Ureter (tissue), 1 donor: ENCODE results near the gene SMG7. TPM values are rescaled to one million over a fixed set of nuclear protein-coding genes. Genes with fewer than 3 reads are reported as not detected.

Source experiments
- DNase-seq: peaks from one replicate; pipeline ENCODE4 v3.0.0-alpha.2; 2020; ENCODE audit warnings: low spot score
- total RNA-seq: library from RNA; stranded (reverse); gene quantifications from one replicate; pipeline ENCODE4 v1.2.4, GENCODE V29; 2023
- donor health status: DM: yes; HTN: yes; CAD: no.

Gene SMG7
- total RNA-seq, 1 donor from 2014 or later, result 83.7 TPM

DNA sequence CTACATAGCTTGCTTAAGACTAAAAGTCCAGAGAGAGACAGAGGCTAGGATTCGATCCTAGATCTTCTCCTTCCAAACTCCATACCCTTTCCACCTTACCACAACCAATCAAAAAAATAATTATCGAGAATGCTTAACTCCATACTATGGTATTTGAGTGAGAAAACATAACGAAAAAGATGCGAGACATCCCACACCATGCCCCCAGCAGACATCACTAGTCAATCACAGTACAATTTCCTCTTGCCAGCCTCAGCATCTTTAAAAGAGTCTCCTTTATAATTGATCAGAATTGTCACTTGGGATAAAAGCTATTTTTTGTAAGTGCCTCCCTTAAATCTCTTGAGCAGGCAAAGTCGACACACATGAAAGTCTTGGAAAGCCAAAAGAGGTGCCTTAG lies 117.1 kb downstream of the SMG7 start:
- no peak for DNase-seq

DNA sequence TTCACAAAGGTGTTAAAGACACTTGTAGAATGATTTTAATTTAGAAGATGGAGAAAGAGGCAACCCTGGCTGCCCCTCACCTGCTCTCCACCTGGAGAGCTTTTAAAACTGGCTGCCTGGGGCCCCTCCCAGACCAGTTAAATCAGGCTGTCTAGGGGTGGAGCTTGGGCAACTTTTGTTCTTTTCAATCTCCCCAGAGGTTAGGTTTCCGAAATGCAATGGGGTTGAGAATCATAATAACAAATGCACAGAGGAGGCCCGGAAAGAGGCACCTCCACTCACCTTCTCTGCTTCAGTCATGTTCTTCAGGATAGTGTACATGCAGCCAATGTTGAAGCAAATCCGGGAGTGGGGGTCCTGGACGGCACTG lies 117.6 kb downstream of the SMG7 start:
- no peak for DNase-seq

DNA sequence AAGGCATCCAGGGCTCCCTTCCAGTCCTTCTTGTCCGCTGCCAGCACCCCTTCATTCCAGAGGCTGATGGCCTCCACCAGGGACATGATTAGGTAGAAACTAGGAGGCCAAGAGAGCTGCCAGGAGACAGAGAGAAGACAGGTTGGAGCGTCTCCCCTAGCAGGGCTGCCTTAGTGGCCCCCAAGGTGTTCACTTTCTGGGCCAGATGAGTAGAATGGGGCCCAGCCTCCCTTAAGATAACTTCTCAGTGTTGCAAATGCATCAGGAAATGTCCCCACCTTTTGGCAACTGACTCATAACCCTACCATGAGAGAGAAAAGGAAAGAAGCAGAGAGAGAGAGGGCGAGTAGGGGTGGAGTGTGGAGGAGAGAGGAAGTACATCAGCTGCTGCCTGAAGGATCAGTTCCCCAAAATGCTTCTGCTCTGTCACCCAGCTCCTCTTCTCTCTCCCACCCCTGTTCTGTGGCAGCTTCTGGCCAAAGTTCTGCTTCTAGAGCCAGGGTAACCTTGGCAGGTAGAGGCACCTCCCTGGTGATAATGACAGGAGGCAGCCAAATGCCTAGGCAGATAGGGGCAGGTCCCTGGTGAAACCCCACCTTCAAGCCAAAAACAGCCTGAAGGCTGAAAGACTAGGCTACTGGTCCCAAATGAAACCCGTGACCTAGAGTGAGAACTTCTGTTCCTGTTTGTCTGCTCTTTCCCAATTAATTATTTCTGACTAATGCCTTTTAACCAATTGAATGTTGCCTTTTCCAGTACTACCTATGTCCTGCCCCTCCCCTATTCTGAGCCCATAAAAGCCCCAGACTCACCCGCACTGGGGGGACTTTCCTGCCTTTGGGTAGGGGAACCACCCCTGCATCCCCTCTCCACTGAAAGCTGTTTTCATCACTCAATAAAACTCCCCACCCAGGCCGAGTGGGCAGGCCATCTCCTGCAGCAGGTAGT lies 118.2 kb downstream of the SMG7 start, which contains the start of gene NCF2:
Gene NCF2 (minus strand): TSS at position 216 of the 948 bp plus-strand sequence. CDS start 130 bp downstream, at position 86.
- DNase-seq, result no peak

DNA sequence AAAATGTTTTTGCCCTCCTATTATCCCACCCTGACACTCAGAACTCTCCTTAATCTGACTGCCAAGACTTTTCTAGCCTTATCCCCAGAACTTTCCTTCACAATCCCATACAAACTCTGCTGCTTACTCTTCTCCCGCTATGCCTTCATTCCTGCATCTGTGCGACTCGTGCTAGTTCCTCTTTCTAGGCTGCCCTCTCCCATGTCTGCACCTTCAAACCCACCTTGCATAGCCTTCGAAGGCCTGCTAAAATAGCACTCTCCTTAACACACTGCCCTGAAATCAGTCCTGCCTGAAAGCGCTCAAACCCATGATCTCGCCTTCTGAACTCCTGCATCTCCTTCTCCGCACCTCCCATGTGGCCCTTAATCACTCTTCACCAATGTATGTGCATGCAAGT lies 120.4 kb downstream of the SMG7 start:
- no peak for DNase-seq

DNA sequence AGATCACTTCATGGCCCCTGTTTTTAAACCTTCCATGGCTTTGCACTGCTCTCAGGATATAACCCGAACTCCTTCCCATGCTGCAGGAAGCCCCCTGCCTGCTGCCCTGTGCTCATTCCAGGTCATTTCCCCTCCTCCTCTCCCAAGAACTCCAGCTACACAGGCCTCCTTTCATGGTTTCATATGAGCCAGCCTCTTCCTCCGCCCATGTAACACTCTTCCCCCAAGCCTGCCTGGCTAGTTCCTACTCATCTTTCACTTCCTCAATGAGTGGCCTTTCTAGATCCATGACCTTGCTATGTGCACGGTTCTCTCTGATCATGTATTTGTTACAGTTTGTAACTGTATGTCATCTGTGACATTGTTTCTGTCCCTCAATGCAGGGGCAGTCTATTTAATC lies 121.1 kb downstream of the SMG7 start:
- DNase-seq, result no peak

DNA sequence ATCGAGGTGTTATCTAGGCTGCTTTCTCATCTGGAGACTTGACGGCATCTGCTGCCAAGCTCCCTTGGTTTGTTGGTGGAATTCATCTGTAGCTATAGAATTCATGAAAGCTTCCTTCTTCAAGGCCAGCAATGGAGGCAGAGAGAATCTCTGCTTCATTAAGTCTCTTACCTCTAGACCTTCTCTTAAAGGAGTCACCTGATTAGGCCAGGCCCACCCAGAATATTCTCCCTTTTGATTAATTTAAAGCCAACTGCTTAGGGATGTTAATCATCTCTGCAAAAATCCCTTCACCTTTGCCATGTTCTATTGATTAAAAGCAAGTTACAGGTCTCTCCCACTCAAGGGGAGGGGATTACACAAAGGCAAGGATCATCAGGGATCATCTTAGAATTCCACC lies 123.2 kb downstream of the SMG7 start:
- no peak for DNase-seq

DNA sequence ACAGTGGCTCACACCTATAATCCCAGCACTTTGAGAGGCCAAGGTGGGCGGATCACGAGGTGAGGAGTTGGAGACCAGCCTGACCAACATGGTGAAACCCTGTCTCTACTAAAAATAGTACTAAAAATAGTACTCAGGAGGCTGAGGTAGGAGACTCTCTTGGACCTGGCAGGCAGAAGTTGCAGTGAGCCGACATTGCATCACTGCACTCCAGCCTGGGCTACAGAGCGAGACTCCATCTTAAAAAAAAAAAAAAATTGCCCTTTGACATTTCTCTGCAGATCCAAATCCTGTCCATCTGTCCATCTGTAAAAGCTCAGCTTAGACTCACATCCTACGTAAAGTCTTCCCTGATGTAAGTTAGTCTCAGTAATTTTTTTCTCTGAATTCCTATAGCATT lies 124.2 kb downstream of the SMG7 start:
- DNase-seq, result no peak

DNA sequence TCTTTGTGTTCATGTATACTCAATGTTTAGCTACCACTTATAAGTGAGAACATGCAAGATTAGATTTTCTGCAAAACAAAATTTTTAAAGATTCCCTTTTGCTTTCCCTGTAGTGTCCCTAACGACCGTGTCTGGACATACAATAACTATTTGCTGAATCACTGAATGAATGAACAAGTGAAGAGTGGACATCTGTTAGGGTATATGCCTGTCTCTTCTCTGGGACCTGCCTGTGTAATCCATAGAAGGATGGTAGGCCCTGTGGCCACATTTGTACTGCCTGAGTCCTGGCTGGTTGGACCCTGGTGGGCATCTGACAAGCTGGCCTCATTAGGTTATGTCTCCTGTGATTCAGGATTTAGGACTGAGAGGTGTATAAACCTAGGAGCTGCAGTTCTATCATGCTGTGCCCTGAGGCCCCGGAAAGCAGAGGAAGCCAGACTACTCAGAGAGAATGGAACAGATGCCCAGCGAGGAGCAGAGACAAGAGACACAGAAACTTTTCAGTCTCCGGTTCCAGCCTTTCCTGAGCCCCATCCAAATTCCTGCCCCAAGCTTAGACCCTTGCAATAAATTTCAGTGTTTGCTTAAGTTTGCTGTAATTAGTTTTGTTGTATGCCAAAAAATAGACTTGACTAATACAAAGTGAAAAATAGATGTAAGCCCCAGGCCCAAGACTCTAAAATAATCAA lies 125.5 kb downstream of the SMG7 start:
- no peak for DNase-seq

DNA sequence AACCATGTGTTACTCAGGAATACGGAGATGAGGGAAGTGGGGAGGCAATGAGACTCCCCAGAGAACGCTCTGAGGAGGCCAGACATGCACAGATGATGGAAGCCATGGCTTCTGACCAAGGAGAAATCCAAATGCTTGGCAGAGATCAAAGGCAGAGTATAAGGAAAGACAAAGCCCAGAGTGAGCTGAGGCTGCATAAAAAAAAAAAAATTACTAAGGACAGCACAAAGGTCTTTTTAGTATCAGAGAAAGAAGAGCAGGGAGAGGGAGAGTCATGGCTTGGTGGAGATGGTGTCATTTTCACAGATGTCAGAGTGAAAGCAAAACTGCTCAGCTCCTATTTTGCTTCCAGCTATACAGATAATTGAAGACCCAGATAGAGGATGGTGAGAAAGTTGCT lies 126.1 kb downstream of the SMG7 start:
- no peak for DNase-seq

DNA sequence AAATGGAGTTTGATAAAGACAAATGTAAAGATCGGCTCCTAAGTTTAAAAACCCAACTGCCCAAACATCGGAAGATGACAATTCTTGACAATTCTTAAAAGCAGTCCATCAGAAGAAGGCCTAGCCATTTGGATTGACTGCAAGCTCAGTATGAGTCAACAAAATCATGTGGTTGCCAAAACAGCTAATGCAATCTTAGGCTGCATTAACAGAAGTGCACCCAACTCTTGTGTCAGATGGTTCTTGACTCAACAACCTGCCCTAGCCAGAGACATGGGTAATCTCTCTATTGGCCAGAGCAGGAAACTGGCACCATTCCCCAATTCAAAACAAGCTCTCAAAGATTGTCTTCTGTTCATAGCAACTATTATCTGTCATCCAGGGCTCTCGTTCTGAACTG lies 127.8 kb downstream of the SMG7 start:
- no peak for DNase-seq

DNA sequence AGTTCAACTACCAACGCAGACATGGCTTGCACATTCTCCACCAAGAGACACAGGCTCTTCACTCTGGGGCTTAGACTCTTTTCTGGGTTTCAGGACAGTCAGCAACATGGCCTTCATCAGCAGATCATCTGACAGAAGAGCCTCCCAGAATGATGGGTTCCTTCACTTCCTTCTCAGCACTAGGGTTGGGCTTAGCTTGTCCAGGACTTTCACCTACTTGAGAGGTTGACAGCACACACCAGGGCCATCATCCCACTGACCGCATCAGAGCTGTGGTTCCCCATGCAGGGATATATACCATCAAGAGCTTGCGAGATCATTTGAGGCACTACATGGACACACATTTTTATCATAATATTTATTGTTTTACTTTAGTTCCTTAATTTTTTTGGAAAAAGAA lies 128.3 kb downstream of the SMG7 start:
- DNase-seq, result no peak

DNA sequence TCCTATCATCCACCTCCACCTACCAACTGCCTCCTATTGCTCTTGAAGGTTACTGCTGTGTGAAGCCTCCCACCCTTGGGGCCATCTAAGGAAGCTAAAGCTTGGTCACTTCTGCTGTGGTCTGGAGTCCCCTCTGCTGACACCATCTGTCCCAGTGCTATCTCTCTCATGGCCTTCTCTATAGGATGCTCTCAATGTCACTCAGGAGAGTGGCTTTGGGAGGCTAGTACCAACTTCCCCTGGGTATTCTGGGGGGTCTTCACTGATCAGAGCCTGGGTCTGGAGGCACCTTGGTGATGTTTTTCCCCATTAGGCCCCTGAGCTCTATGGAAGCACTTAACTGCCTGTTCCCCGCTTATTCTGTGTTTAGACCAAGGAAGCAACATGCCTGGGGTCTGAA lies 130.2 kb downstream of the SMG7 start:
- no peak for DNase-seq

Other genes with a start within 250 kb of the SMG7 start
- gene NMNAT2, start 54.1 kb upstream of the SMG7 start, total RNA-seq, result 0.99 TPM
- 3.8 TPM for gene NCF2, start 118.0 kb downstream of the SMG7 start, total RNA-seq
- gene ARPC5, start 163.3 kb downstream of the SMG7 start, total RNA-seq, result 77.7 TPM
- gene APOBEC4, start 180.8 kb downstream of the SMG7 start, total RNA-seq, result not detected